ENCODE measurements around the gene LCN10. TPM values are rescaled to one million over a fixed set of nuclear protein-coding genes. Genes with fewer than 3 reads are reported as not detected.
A peak's percentile ranks its signal among the peaks of the same experiment; 100 is the strongest.

The LCN10 gene
- total RNA-seq, 2 experiments from 2014 or later, result not detected

DNA sequence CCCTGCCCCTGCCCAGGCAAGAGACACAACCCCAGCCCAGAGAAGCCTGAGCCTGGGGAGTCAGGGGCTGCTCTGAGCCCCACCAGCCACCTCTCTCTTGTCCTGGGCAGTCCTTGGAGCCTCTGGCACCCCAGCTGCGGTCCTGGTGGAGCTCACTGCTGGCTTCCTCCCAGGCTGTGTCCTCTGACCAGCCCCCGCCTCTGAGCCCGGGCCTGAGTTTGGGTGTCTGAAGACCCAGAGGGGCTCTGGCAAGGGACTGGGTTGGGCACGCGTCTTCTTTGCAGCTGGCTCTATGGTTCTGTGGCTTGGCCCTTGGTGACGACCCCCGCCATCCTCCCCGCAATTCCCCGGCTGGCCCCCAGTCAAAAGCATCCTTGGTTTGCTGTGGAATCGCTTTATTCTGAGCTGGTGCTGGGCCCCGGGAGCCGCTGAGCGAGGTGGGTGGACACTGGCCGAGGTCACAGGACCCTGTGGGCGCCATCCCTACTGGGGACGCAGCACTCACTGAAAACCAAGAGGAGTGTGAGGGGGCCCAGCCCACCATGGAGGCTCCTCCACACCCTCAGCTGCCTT lies 985 bp upstream of the LCN10 start:
- Histone ChIP-seq H3K4me1 (ENCODE audit: insufficient read depth, low read length) (peaks cover 19% of the 10 kb centered on the region), H3K36me3 (ENCODE audit: insufficient read depth, low read length) (no peaks in the 10 kb centered on the region), H3K4me3 (ENCODE audit: low read length) (no peak overlapping the region), H3K27me3 (ENCODE audit: control insufficient read depth in 1 of 2, insufficient read depth in 2 of 2, low read length in 2 of 2) (peaks cover 9 to 14% of the 10 kb centered on the region in 2 experiments), H3K9me3 (ENCODE audit: control insufficient read depth in 1 of 2, insufficient read depth in 1 of 2, low read length in 2 of 2) (peaks cover 0 to 29% of the 10 kb centered on the region in 2 experiments), H3K27ac (ENCODE audit: low read depth in 1 of 2, low read length in 2 of 2) (no peak overlapping the region)
- ChIA-PET POLR2A (no interaction called here), CTCF (no interaction called here)
- peaks cover 4% of the 10 kb centered on the region for H3K27me3 Mint-ChIP-seq
- DNase-seq (no peak), ATAC-seq (ENCODE audit: poor library complexity) (no peak)
- no peaks in the 10 kb centered on the region for H3K4me1 Mint-ChIP-seq (ENCODE audit: low read depth)
- intact Hi-C loops (cut with DNase I, micrococcal nuclease), result no loop called here
- H3K27ac Mint-ChIP-seq, result no peak overlapping the region
- no peaks in the 10 kb centered on the region for H3K9me3 Mint-ChIP-seq
- no peak overlapping the region for H3K4me3 Mint-ChIP-seq
- H3K36me3 Mint-ChIP-seq (ENCODE audit: low read depth), result no peaks in the 10 kb centered on the region
- TF ChIP-seq, protein P1, sequence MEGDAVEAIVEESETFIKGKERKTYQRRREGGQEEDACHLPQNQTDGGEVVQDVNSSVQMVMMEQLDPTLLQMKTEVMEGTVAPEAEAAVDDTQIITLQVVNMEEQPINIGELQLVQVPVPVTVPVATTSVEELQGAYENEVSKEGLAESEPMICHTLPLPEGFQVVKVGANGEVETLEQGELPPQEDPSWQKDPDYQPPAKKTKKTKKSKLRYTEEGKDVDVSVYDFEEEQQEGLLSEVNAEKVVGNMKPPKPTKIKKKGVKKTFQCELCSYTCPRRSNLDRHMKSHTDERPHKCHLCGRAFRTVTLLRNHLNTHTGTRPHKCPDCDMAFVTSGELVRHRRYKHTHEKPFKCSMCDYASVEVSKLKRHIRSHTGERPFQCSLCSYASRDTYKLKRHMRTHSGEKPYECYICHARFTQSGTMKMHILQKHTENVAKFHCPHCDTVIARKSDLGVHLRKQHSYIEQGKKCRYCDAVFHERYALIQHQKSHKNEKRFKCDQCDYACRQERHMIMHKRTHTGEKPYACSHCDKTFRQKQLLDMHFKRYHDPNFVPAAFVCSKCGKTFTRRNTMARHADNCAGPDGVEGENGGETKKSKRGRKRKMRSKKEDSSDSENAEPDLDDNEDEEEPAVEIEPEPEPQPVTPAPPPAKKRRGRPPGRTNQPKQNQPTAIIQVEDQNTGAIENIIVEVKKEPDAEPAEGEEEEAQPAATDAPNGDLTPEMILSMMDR (IDR thresholded peaks at IDR 0.05), result no peak

DNA sequence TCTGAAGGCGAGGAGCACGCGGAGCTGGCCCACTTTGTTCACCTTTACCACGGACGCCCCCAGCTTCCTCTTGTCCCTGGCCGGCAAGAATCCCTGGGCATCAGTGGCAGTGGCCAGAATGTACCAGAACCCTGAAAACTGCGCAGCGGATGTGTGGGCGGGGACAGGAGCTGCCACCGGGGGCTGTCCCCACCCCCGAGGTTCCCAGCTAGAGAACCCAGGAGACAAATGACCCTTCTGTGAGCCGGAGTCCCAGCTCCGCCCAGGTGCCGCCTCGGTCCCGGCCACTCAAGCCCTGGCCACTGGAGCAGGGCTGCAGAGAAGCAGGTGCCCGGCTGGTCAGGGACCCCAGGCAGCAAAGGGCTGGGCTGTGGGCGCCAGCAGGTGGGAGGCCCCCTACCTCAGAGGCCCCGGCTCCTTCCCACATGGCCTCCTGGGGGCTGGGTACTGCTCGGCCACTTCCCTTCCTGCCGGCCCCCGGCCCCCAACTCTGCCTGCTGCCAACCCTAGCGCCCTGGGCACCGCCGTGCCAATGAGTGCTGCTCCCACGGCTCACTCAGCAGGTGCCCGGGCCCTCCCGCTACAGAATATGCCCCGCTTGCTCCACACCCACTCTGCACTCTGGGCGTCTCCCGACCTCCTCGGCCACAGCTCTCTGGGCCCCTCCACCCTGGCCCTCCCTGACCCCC lies 713 bp downstream of the LCN10 start:
- Histone ChIP-seq H3K36me3 (ENCODE audit: insufficient read depth, low read length) (no peaks in the 10 kb centered on the region), H3K27ac (ENCODE audit: low read depth in 1 of 2, low read length in 2 of 2) (no peak overlapping the region), H3K4me3 (ENCODE audit: low read length) (peak overlapping the region; percentile 47), H3K9me3 (ENCODE audit: control insufficient read depth in 1 of 2, insufficient read depth in 1 of 2, low read length in 2 of 2) (peaks cover 0 to 25% of the 10 kb centered on the region in 2 experiments), H3K27me3 (ENCODE audit: control insufficient read depth in 1 of 2, insufficient read depth in 2 of 2, low read length in 2 of 2) (peaks cover 9 to 14% of the 10 kb centered on the region in 2 experiments), H3K4me1 (ENCODE audit: insufficient read depth, low read length) (peaks cover 19% of the 10 kb centered on the region)
- DNase-seq (peak in 3 of 14 experiments; percentile 25 to 41 (median 34)), ATAC-seq (ENCODE audit: poor library complexity) (peak; percentile 24)
- Mint-ChIP-seq H3K36me3 (ENCODE audit: low read depth) (no peaks in the 10 kb centered on the region), H3K4me1 (ENCODE audit: low read depth) (no peaks in the 10 kb centered on the region), H3K27me3 (peaks cover 4% of the 10 kb centered on the region), H3K9me3 (no peaks in the 10 kb centered on the region), H3K4me3 (peak overlapping the region; percentile 63), H3K27ac (no peak overlapping the region)
- TF ChIP-seq, protein P1 (IDR thresholded peaks at IDR 0.05), result no peak
- ChIA-PET CTCF (no interaction called here), POLR2A (interaction anchor here (1.1 to 1.3 kb wide), 2 partner anchors 13 to 14 kb away, joined by 4 to 5 read pairs; no protein-coding TSS in a partner anchor)
- intact Hi-C loops (cut with DNase I, micrococcal nuclease), result no loop called here

DNA sequence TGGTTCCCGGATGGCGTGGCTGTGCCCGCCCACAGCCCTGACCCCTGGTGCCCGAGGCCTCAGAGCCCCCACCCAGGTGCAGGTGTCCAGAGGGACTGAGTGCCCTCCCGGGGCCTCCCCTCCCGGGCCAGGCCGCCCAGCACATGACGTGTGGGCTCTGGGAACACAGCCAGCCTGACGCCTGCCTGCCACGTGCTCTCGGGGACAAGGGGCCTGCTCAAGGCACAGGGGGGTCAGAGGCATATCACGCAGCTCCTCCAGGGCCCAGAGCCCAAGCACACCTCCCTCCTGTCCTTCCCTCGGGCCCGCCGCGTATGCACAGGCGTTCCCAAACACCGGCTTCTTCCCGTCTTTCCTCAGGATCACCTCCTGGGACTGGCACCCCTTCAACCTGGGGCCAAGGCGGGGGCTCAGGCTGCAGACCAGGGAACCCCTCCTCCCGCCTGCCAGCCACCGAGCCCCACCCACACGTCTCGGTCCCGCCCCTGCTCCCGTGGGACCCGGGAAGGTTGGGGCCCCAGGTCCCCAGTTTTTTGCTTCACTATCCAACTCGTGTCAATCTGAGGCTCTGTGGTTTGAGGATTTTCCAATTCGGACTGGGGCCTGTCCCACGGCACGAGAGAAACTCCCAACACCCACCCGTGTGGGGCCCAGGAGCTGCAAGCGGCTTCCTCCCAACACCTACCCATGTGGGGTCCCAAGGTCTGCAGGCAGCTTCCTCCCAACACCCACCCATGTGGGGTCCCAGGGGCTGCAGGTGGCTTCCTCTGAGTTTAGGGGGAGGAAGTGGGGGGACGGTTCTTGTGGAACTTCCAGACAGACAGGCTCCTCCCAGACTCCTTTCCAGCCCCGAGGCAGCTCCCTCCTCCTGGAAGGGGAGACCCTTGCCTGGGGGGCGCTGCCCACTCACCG lies 1.5 kb downstream of the LCN10 start:
- Histone ChIP-seq H3K4me1 (ENCODE audit: insufficient read depth, low read length) (peaks cover 19% of the 10 kb centered on the region), H3K27me3 (ENCODE audit: control insufficient read depth in 1 of 2, insufficient read depth in 2 of 2, low read length in 2 of 2) (peaks cover 9 to 14% of the 10 kb centered on the region in 2 experiments), H3K36me3 (ENCODE audit: insufficient read depth, low read length) (no peaks in the 10 kb centered on the region), H3K4me3 (ENCODE audit: low read length) (peak overlapping the region; percentile 47), H3K27ac (ENCODE audit: low read depth in 1 of 2, low read length in 2 of 2) (no peak overlapping the region), H3K9me3 (ENCODE audit: control insufficient read depth in 1 of 2, insufficient read depth in 1 of 2, low read length in 2 of 2) (peaks cover 0 to 25% of the 10 kb centered on the region in 2 experiments)
- POLR2A ChIA-PET, result interaction anchor here (1.1 to 1.3 kb wide), 2 partner anchors 12 to 13 kb away, joined by 4 to 5 read pairs; no protein-coding TSS in a partner anchor
- no peak for DNase-seq
- TF ChIP-seq, protein P1 (IDR thresholded peaks at IDR 0.05), result no peak
- Mint-ChIP-seq H3K4me3 (peak overlapping the region; percentile 63), H3K4me1 (ENCODE audit: low read depth) (no peaks in the 10 kb centered on the region), H3K27ac (no peak overlapping the region), H3K27me3 (peaks cover 4% of the 10 kb centered on the region), H3K9me3 (no peaks in the 10 kb centered on the region), H3K36me3 (ENCODE audit: low read depth) (no peaks in the 10 kb centered on the region)
- intact Hi-C loops (cut with DNase I, micrococcal nuclease), result no loop called here
- CTCF ChIA-PET, result no interaction called here
- ATAC-seq (ENCODE audit: poor library complexity), result no peak

All from CD4-positive, alpha-beta T cell (primary cell).